Stimulated activated CD4-positive, alpha-beta T cell treated with anti-CD3 and anti-CD28 coated beads, Interleukin-12 subunit alpha, Interleukin-12 subunit beta, amount 100 ng/mL, for 4 hours (primary cell): ENCODE results near the gene UBL4A.

Experiments
- DNase-seq: peaks from one replicate; pipeline ENCODE4 v3.0.0-alpha.2; 2020

UBL4A gene

DNA sequence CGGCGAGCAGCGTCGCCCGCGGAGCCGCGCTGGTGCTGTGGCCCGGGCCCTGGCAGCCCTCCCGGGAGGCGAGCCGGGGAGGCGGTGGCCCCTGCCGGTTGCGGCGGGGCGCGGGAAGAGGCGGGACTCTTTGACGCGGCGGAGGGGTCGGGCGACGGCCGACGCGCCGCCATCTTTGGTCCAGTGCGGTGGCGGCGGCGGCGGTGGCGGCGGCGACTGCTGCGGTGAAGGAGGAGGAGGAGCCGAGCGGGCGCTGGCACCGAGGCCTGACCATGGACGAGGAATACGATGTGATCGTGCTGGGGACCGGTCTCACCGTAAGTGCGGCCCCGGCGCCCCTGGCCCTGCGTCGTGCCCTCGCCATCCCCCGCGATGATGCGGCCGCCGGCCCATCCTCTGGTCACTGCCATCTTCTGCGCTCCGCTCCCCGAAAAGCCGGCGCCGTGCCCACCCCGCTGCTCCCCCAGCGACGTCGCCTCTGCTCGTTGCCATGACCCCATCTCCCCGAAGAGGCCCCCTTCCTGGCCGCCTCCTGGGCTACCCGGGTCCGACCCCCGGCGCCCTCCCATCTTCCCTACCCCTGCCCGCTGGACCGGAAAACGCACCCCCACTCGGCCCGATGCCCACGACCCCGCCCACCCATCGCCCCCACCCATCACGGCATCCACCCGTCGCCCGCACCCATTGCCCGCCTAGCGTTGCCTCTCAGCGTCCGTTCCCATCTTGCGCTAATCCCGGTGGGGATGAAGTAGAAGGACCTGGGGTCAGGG lies 49.2 kb downstream of the UBL4A start, which contains the start of gene GDI1:
GDI1 (plus strand) TSS at position 172 of the 770 bp plus-strand sequence; CDS start at position 273, 101 bp downstream.
- DNase-seq = peak; percentile 56

DNA sequence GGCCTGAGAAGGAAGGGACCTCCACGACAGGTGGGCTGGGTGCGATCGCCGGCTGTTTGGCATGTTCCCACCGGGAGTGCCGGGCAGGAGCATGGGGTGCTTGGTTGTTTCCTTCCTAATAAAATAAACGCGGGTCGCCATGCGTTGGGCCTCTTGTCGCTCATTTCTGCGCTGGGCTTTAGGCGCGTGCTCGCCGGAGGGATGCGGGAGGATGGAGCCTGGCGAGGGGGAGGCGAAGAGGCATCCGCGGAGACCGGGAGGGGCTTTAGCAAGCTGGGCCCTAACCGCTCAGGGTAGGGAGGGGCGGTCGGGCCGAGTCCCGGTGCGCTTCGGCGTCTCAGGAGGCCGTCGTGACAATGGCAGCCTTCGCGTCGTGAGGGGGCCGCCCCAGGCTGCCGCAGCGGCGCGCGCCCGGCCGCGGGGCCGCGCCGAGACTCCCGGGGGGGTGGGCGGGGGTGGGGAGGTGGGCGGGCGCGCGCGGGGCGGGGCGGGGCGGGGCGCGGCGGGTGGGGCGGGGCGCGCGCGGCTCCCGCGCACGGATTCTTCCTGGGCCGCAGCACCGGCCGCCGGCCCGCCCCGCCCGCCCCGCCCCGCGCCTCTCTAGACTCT lies 49.9 kb downstream of the UBL4A start:
- peak; percentile 41 for DNase-seq

DNA sequence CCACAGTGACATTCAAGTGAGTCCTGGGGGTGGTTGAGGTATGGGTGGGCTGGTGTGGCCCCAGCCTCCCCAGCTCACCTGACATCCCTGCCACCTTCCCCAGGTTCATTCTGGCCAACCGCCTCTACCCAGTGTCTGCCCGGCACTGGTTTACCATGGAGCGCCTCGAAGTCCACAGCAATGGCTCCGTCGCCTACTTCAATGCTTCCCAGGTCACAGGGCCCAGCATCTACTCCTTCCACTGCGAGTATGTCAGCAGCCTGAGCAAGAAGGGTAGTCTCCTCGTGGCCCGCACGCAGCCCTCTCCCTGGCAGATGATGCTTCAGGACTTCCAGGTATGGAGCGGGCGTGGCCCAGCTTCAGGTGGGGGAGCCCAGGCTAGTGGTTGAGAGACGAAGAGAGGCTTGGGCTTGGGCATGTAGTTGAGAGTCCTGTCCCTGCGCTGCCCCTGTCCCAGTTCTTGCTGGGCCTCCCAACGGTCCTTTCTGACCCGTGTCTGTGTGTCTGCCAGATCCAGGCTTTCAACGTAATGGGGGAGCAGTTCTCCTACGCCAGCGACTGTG lies 51.2 kb downstream of the UBL4A start:
- no peak for DNase-seq

DNA sequence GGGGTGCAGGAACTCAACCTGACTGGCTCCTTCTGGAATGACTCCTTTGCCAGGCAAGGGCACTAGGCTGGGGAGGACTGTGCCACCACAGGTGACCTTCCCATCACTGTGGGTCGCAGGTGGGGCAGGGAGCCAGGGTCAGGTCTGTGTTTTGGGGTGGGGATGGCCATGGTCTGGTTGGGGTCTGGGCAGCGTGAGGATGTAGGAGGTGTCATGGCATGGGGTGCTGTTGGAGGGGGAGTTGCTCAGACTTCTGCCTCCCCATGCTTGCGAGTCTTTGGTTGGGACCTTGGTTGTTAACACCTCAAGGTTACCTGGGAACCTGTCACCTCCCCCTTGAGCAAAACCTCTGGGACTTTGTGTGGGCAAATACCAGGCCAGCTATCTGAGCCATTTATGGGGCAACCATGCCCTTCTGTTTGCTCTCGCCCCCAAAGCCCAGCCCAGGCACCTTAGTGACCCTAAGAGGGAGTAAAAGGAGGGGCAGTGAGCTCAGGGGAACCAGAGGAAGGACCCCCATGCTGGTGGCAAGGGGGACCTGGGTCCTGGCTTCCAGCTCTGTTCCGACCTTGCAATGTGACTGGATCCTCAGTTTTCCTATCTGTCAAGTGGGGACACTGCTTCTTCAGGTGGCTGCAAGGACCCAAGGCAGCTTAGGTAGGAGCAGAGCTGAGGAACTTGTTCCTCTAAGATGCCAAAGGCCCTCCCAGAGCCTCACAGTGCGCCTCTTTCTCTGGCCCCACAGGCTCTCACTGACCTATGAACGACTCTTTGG lies 51.8 kb downstream of the UBL4A start:
- DNase-seq = no peak
